ENCODE measurements around the gene THAP7.
A peak's percentile ranks its signal among the peaks of the same experiment; 100 is the strongest.

Gene THAP7

GRCh38 chr22:20992456-20993303, 9.2 kb downstream of the THAP7 start:
- DNase-seq, result no peak

DNA sequence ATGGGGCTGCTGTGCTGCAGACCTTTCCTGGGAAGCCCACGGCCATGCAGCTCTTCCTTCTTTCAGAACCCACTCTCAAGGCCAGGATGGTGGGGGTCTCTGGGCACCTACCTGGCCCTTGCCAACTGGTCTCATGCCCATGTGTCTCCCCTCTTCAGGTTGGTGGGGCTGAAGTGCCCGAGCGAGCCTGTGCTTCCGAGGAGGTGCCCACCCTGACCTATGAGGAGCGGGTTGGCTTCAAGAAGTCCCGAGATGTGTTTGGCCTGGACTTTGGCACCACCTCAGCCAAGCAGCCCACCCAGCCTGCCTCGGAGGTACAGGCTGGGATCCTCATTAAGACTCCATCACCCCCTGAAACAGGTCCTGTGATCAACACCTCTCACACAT, 9.9 kb downstream of the THAP7 start:
- DNase-seq, result no peak

GRCh38 chr22:20991252-20992055, 10.5 kb downstream of the THAP7 start:
- DNase-seq, result no peak

- DNase-seq, result no peak
Observed at GRCh38 chr22:20990184-20991180, 11.4 kb downstream of the THAP7 start.

DNA sequence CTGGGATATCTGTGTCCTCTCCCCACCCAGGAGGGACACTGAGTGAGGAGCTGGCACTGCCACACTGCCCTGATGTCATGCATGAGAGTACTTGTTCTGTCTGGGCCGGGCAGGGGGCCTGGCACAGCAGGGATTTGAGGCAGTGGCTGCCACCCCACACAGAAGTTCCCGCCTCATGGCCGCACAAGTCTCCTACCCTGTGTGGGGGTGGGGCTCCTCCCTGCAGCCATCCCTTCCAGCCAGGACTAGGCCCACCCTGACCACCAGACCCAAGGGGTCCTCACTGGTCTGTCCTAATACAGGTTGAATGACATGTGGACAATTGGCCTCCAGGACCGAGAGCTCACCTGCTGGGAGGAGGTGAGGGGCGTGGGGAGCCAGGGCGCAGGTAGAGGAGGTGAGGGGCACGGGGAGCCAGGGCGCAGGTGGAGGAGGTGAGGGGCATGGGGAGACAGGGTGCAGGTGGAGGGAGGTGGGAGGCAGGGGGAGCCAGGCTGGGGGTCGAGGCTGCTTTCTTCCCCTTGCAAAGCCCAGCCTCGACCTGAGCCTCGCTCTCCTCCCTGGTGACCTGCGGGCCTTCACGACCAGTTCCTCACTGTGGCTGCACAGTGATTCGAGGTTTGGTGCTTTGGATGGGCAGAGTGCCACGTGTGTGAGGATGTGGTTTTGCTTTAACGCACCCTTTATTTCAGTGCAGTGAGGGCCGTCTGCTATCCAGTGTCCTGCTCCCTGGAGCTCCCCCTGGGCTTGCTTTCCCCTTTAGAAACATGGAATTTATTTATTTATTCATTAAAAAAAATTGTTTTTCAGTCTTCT, 12.4 kb downstream of the THAP7 start:
- no peak for DNase-seq

GRCh38 chr22:20988573-20989322, 13.2 kb downstream of the THAP7 start:
- no peak for DNase-seq

DNA sequence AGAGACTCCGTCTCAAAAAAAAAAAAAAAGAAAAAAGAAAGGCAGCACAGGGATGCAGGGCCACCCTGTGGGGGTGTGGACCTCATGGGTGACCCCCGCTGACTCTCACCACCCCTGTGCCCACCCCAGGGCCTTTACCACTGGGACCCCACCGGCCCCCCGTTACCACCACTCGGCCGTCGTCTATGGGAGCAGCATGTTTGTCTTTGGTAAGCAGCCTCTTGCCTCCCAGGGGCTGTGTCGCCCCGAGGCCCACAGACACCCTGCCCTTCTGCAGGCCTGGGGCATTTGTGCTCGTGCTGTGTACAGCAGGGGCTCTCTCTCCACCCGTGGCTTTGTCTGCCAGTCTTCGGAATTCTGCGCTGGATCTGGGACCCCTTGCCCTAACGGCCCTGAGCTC, 14.5 kb downstream of the THAP7 start:
- DNase-seq, result no peak

DNA sequence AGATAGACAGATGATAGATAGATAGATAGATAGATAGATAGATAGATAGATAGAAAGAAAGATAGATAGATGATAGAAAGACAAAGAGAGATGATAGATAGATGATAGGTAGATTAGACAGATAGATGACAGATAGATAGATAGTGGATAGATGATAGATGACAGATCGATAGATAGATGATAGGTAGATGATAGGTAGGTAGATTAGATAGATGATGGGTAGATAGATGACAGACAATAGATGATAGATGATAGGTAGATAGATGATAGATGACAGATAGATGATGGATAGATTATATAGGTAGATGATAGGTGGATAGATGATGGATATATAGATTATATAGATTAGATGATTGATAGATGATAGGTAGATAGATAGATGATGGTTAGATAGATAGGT, 15.6 kb downstream of the THAP7 start:
- DNase-seq, result no peak

DNA sequence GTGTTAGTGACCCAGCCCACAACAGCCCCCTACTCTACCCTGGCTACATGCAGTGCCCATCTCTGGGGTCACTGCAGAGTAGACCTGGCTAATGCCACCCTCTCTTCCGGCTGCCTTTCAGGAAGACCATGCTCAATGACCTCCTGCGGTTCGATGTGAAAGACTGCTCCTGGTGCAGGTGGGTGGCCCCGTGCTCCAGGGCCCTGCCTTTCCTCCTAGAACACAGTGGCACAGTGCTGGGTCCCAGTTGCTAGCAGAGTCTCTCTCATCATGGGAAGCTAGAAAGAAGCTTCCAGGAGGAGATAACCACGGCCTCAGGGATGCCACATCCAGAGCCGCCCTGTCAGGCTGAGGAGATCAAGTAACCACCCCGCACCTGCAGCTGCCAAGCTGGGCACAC, 16.2 kb downstream of the THAP7 start:
- no peak for DNase-seq

- no peak for DNase-seq
Observed at GRCh38 chr22:20983081-20983771, 18.7 kb downstream of the THAP7 start.

DNA sequence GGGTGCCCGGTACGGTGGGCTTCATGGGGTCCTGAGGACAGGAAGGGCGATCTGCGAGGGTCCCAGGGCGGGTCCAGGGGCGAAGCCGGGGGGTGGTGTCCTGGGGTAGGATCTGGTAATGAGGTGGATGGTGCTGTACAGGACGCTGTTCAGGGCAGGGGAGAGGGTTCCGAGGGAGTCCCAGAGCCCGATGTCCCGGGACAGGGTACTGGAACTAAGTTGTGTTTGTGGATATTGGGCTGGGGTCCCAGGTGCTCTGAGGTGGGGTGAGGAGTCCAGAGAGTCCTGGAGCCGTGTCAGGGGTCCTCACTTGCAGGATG, 19.4 kb downstream of the THAP7 start:
- no peak for DNase-seq

GRCh38 chr22:20981787-20982562, 19.9 kb downstream of the THAP7 start, which contains the start of gene LZTR1:
LZTR1 (plus strand) TSS chr22:20982297; CDS start chr22:20982372, 75 bp downstream.
- DNase-seq, result peak; percentile 23

- DNase-seq, result no peak
Observed at GRCh38 chr22:20980938-20981722, 20.8 kb downstream of the THAP7 start.

- DNase-seq, result no peak
Observed at GRCh38 chr22:20980523-20980922, 21.4 kb downstream of the THAP7 start.

- no peak for DNase-seq
Observed at GRCh38 chr22:20979940-20980453, 21.9 kb downstream of the THAP7 start.

- DNase-seq, result no peak
Observed at GRCh38 chr22:20979243-20979809, 22.6 kb downstream of the THAP7 start.

DNA sequence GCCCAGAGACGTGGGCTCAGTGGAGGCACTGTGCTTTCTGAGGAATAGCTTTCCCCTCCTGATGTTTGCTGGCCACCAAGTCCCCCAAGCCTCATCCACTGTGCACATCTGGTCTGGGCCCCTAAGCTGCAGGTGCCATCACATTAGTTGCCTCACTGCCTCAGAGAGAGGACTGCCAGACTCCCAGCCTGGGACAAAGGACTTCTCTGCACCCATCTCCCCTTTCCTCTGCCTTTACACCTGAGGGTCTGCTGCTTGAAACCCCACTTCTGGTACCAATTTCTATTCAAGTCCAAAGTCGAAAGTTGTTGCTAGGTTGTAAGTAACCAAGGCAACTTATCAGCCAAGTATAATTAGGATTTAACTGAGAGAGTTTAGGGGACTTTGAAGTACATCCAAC, 23.5 kb downstream of the THAP7 start:
- no peak for DNase-seq

DNA sequence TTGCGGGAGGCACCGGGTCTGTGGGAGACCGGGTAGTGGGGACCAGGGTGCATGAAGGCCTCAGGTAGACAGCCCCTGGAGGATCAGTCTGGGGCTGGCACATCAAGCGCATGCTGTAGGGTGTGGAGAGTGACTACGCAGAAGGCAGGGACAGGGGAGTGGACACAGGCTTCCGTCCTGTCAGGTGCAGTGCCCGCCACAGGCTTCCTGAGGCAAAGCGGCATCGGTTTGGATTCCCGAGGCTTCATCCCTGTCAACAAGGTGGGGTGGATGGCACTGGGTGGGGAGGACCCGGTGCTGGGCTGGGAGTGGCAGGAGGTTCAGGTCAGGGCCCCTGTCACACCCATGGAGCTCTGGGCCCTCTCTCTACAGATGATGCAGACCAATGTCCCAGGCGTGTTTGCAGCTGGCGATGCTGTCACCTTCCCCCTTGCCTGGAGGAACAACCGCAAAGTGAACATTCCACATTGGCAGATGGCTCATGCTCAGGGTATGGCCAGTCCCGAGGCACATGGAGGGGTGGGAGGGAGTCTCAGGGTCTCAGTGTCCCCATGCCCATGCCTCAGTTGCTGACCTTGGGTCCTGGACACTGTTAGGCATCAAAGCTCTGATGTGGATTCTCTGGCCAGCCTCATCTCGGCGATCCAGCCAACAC, 24.3 kb downstream of the THAP7 start:
- no peak for DNase-seq

Data from NCI-H2107 (cell line).